Measurements from ENCODE around the gene DCTN1. TPM values are rescaled to one million over a fixed set of nuclear protein-coding genes. Genes with fewer than 3 reads are reported as not detected.
A peak's percentile ranks its signal among the peaks of the same experiment; 100 is the strongest.

DCTN1 gene
- total RNA-seq, 4 donors from 2014 or later, result 83.4 to 122 (median 105) TPM

- Histone ChIP-seq H3K4me1 (peaks cover 29% of the 10 kb centered on the region), H3K27ac (no peak overlapping the region), H3K9me3 (no peaks in the 10 kb centered on the region), H3K4me3 (no peak overlapping the region), H3K36me3 (no peaks in the 10 kb centered on the region), H3K27me3 (no peaks in the 10 kb centered on the region)
- TF ChIP-seq EP300 (IDR thresholded peaks at IDR 0.05), result no peak
- TF ChIP-seq CTCF (IDR thresholded peaks at IDR 0.05), result no peak
- TF ChIP-seq POLR2AphosphoS5 (IDR thresholded peaks at IDR 0.05), result no peak
- TF ChIP-seq POLR2A (IDR thresholded peaks at IDR 0.05), result no peak
- 76% methylated on average over 8 of the region's 8 CpGs for WGBS
- no peak for DNase-seq (ENCODE audit: low spot score in 2 of 2)
Measured at GRCh38 chr2:74413001-74413698, 33.0 kb upstream of the DCTN1 start.

DNA sequence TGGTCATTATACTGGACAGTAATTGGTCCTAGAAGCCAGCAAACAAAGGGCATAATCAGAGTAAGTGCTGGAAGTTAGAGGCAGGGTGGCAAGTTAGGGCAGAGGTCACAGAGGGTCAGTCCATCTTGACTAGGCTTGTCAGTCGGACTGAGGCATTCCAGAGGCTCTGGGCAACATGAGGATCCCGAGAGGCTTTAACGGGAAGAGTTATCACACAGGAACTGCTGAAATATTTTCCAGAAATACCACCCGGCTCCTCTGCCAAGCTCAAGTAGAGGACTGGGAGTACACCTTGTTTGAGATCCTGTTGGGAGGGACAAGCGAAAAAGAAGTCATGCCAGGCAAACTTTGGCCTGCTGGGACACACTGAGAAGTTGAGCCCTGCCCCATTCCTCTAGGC is 27.6 kb upstream of the DCTN1 start:
- TF ChIP-seq CTCF (IDR thresholded peaks at IDR 0.05) (no peak), EP300 (IDR thresholded peaks at IDR 0.05) (no peak), POLR2A (IDR thresholded peaks at IDR 0.05) (no peak), POLR2AphosphoS5 (IDR thresholded peaks at IDR 0.05) (no peak)
- Histone ChIP-seq H3K4me3 (no peak overlapping the region), H3K27me3 (no peaks in the 10 kb centered on the region), H3K9me3 (no peaks in the 10 kb centered on the region), H3K36me3 (no peaks in the 10 kb centered on the region), H3K27ac (no peak overlapping the region), H3K4me1 (no peaks in the 10 kb centered on the region)
- no peak for DNase-seq (ENCODE audit: low spot score in 2 of 2)
- WGBS, result 59% methylated on average over 5 of the region's 5 CpGs

- Histone ChIP-seq H3K4me1 (no peaks in the 10 kb centered on the region), H3K9me3 (no peaks in the 10 kb centered on the region), H3K36me3 (no peaks in the 10 kb centered on the region), H3K27me3 (no peaks in the 10 kb centered on the region), H3K27ac (no peak overlapping the region), H3K4me3 (no peak overlapping the region)
- TF ChIP-seq POLR2AphosphoS5 (IDR thresholded peaks at IDR 0.05) (no peak), EP300 (IDR thresholded peaks at IDR 0.05) (no peak), CTCF (IDR thresholded peaks at IDR 0.05) (no peak), POLR2A (IDR thresholded peaks at IDR 0.05) (no peak)
- DNase-seq (ENCODE audit: low spot score in 2 of 2), result no peak
Measured at GRCh38 chr2:74406035-74406434, 25.9 kb upstream of the DCTN1 start.

DNA sequence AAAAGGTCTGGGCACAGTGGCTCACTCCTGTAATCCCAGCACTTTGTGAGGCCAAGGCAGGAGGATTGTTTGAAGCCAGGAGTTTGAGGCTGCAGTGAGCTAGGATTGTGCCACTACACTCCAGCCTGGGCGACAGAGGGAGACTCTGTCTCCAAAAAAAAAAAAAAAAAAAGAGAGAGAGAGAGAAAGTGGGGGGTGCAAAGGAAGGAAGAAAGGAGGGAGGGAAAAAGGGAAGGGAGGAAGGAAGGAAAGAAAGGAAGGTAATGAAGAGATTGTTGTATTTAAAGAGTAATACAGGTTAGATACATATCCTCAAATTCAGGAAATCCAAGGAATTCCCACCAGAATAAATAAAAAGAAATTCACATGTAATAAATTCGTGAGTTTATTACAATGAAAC is 21.8 kb upstream of the DCTN1 start:
- Histone ChIP-seq H3K4me1 (no peaks in the 10 kb centered on the region), H3K9me3 (no peaks in the 10 kb centered on the region), H3K27ac (no peak overlapping the region), H3K4me3 (no peak overlapping the region), H3K27me3 (no peaks in the 10 kb centered on the region), H3K36me3 (no peaks in the 10 kb centered on the region)
- TF ChIP-seq CTCF (IDR thresholded peaks at IDR 0.05) (no peak), POLR2A (IDR thresholded peaks at IDR 0.05) (no peak), EP300 (IDR thresholded peaks at IDR 0.05) (no peak), POLR2AphosphoS5 (IDR thresholded peaks at IDR 0.05) (no peak)
- no peak for DNase-seq (ENCODE audit: low spot score in 2 of 2)
- 80% methylated on average over 2 of the region's 2 CpGs for WGBS

DNA sequence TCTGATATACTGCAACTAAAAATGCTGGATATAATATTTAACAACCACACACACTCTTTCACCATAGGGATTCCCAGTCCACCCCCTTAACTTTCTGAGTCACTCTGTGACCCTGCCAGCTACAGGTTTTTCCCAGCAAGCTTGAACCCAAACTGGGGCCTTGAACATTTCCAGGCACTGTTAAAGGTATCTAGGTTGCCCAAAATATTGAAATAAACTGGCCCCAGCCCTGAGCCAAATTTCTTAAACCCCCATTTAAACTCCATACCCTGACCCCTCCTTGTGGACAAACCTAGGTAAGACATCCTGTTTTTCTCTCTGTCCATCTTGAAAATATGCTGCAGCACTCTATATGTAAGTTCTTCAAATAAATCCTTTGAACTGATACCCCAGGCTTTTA is 19.7 kb upstream of the DCTN1 start:
- Histone ChIP-seq H3K27me3 (no peaks in the 10 kb centered on the region), H3K27ac (no peak overlapping the region), H3K4me3 (no peak overlapping the region), H3K36me3 (no peaks in the 10 kb centered on the region), H3K4me1 (no peaks in the 10 kb centered on the region), H3K9me3 (no peaks in the 10 kb centered on the region)
- no peak for DNase-seq (ENCODE audit: low spot score in 2 of 2)
- TF ChIP-seq POLR2A (IDR thresholded peaks at IDR 0.05), result no peak
- peak in 1 of 2 donors; percentile 30 for TF ChIP-seq CTCF (IDR thresholded peaks at IDR 0.05)

Data from suprapubic skin (tissue), 4 donors.